A549 (cell line): ENCODE results near the gene PRRC1. TPM values are rescaled to one million over a fixed set of nuclear protein-coding genes. Genes with fewer than 3 reads are reported as not detected.

ENCODE experiments used
- ATAC-seq, 2 experiments: fragments of 200-7000 bp in 1 of 2; fragments of >200 bp in 1 of 2; cut with Nextera tagmentation in 1 of 2; cut with Tn5 transposase in 1 of 2; 3 replicates each; pipeline versions ENCODE4 v1.8.0 to v1.9.1; 2018 to 2020; ENCODE audit warnings: mild to moderate bottlenecking in 1 of 2, moderate library complexity in 1 of 2
- CTCF ChIA-PET: fragments of 300-600 bp; sonication (Branson Sonifier 250); formaldehyde crosslinking; extraction: SDS; loops from one replicate; lab custom pipeline; 2021; ENCODE audit warnings: antibody characterized with exemption, inconsistent platforms; lab: Yijun Ruan, JAX
- POLR2A ChIA-PET: fragments of 350-600 bp; formaldehyde crosslinking; extraction: SDS; loops from one replicate; lab custom pipeline; 2021; ENCODE audit warnings: antibody characterized with exemption, inconsistent platforms; lab: Yijun Ruan, JAX
- DNase-seq, 2 experiments: peaks; one replicate each; pipeline versions ENCODE4 v3.0.0 to v3.0.0-alpha.2; 2011 to 2016; ENCODE audit warnings: low read depth in 1 of 2, low spot score in 1 of 2
- FAIRE-seq: peaks from 2 replicates; lab custom pipeline; 2011; peaks lifted over from hg19 to GRCh38; lab: Jason Lieb, UNC
- H3K27ac ChIP-seq, 2 experiments: fragments of >200 bp; sonication (Bioruptor Twin); formaldehyde crosslinking; 3 replicates each; pipeline ENCODE4 v1.5.1; 2016 to 2017
- H3K4me1 ChIP-seq: fragments of >200 bp; sonication (Bioruptor Twin); formaldehyde crosslinking; 3 replicates; pipeline ENCODE4 v1.6.1; 2016
- H3K4me2 ChIP-seq: fragments of >200 bp; sonication (Bioruptor Twin); formaldehyde crosslinking; 3 replicates; pipeline ENCODE4 v1.6.1; 2016
- H3K4me3 ChIP-seq: fragments of >200 bp; sonication (Bioruptor Twin); formaldehyde crosslinking; 3 replicates; pipeline ENCODE4 v1.5.1; 2016
- H3K9me3 ChIP-seq: fragments of >200 bp; sonication (Bioruptor Twin); formaldehyde crosslinking; 3 replicates; pipeline ENCODE4 v1.6.1; 2016
- ATOH8 ChIP-seq: fragments of 250-450 bp; sonication (Bioruptor Pico); IDR thresholded peaks from 2 replicates; pipeline ENCODE4 v1.5.0; 2020; ENCODE audit warnings: low read depth, mild to moderate bottlenecking, moderate library complexity
- CBX8 ChIP-seq: fragments of 200-600 bp; sonication (generic); IDR thresholded peaks from 2 replicates; pipeline ENCODE4 v1.6.1; 2016
- EHMT2 ChIP-seq: fragments of 200-600 bp; sonication (generic); IDR thresholded peaks from 2 replicates; pipeline ENCODE4 v1.6.1; 2016; ENCODE audit warnings: antibody characterized with exemption, low read depth, mild to moderate bottlenecking, moderate library complexity
- FOSB ChIP-seq: fragments of 250-450 bp; sonication (Bioruptor Pico); IDR thresholded peaks from 2 replicates; pipeline ENCODE4 v1.5.0; 2020; ENCODE audit warnings: mild to moderate bottlenecking, moderate library complexity
- FOSL2 ChIP-seq, 2 experiments: fragments of 450-650 bp in 1 of 2; fragments of >200 bp in 1 of 2; sonication (Bioruptor Twin) in 1 of 2; formaldehyde crosslinking; IDR thresholded peaks; 2 replicates each; pipeline versions ENCODE4 v1.5.0 to v1.6.1; 2016 to 2020; ENCODE audit warnings: mild to moderate bottlenecking in 1 of 2, moderate library complexity in 1 of 2
- FOXS1 ChIP-seq: fragments of 250-450 bp; sonication (Bioruptor Pico); IDR thresholded peaks from 2 replicates; pipeline ENCODE4 v1.5.0; 2020; ENCODE audit warnings: mild to moderate bottlenecking, moderate library complexity
- HDAC2 ChIP-seq: fragments of 200-600 bp; sonication (generic); IDR thresholded peaks from 2 replicates; pipeline ENCODE4 v1.6.1; 2016
- JUNB ChIP-seq: fragments of >200 bp; sonication (Bioruptor Twin); formaldehyde crosslinking; IDR thresholded peaks from 2 replicates; pipeline ENCODE4 v1.6.1; 2016
- MAFK ChIP-seq: fragments of 450-650 bp; IDR thresholded peaks from 2 replicates; pipeline ENCODE4 v1.6.1; 2014; ENCODE audit not compliant: partially characterized antibody
- MAZ ChIP-seq: fragments of 150-350 bp; IDR thresholded peaks from 2 replicates; pipeline ENCODE4 v1.6.1; 2014; ENCODE audit warnings: antibody characterized with exemption, low read depth, low read length, borderline replicate concordance
- NFE2L2 ChIP-seq: fragments of 150-350 bp; conservative IDR thresholded peaks from 2 replicates; pipeline ENCODE4 v1.6.1; 2014; ENCODE audit warnings: low read length
- NR3C1 ChIP-seq: fragments of >200 bp; sonication (Bioruptor Twin); formaldehyde crosslinking; IDR thresholded peaks from 3 replicates; pipeline ENCODE4 v1.6.1; 2017
- POLR2A ChIP-seq: IDR thresholded peaks from 2 replicates; pipeline ENCODE4 v1.6.1; 2012; ENCODE audit warnings: mild to moderate bottlenecking, low read length
- RAD21 ChIP-seq, 2 experiments: fragments of >200 bp in 1 of 2; sonication (Bioruptor Twin) in 1 of 2; formaldehyde crosslinking in 1 of 2; IDR thresholded peaks in 1 of 2; conservative IDR thresholded peaks in 1 of 2; 2 replicates in 1 of 2; 3 replicates in 1 of 2; pipeline ENCODE4 v1.6.1; 2012 to 2018; ENCODE audit warnings: inconsistent platforms in 1 of 2
- RCOR1 ChIP-seq: fragments of 150-350 bp; IDR thresholded peaks from 2 replicates; pipeline ENCODE4 v1.6.1; 2014; ENCODE audit warnings: antibody characterized with exemption, low read length, low read depth
- REST ChIP-seq: fragments of 200-600 bp; sonication (generic); IDR thresholded peaks from 2 replicates; pipeline ENCODE4 v1.6.1; 2016; ENCODE audit warnings: antibody characterized with exemption, mild to moderate bottlenecking, moderate library complexity
- RFX5 ChIP-seq: fragments of 450-650 bp; IDR thresholded peaks from 2 replicates; pipeline ENCODE4 v1.7.1; 2014; ENCODE audit warnings: antibody characterized with exemption, mild to moderate bottlenecking, moderate library complexity
- RNF2 ChIP-seq: fragments of 200-600 bp; sonication (generic); IDR thresholded peaks from 2 replicates; pipeline ENCODE4 v1.6.1; 2016; ENCODE audit warnings: low read depth, mild to moderate bottlenecking, antibody characterized with exemption, moderate library complexity, borderline replicate concordance
- SREBF2 ChIP-seq: fragments of 450-650 bp; IDR thresholded peaks from 2 replicates; pipeline ENCODE4 v1.6.1; 2014; ENCODE audit warnings: mild to moderate bottlenecking, moderate library complexity
- TP53 ChIP-seq: fragments of 250-450 bp; sonication (Bioruptor Pico); IDR thresholded peaks from 2 replicates; pipeline ENCODE4 v1.5.0; 2021; ENCODE audit warnings: mild to moderate bottlenecking, moderate library complexity
- USF2 ChIP-seq: fragments of 450-650 bp; IDR thresholded peaks from 2 replicates; pipeline ENCODE4 v1.6.1; 2014; ENCODE audit warnings: antibody characterized with exemption
- ZC3H11A ChIP-seq: fragments of 450-650 bp; IDR thresholded peaks from 2 replicates; pipeline ENCODE4 v1.6.1; 2014; ENCODE audit warnings: antibody characterized with exemption, mild to moderate bottlenecking
- ZFP36 ChIP-seq: fragments of 450-650 bp; IDR thresholded peaks from 2 replicates; pipeline ENCODE4 v1.6.1; 2014; ENCODE audit warnings: borderline replicate concordance; ENCODE audit not compliant: partially characterized antibody
- ZNF302 ChIP-seq: fragments of 250-450 bp; sonication (Bioruptor Pico); IDR thresholded peaks from 2 replicates; pipeline ENCODE4 v1.9.0; 2021; ENCODE audit warnings: inconsistent platforms, mild to moderate bottlenecking, moderate library complexity
- ZSCAN20 ChIP-seq: fragments of 250-450 bp; sonication (Bioruptor Pico); IDR thresholded peaks from 2 replicates; pipeline ENCODE4 v1.8.0; 2022; ENCODE audit warnings: mild to moderate bottlenecking, moderate library complexity
- WGBS: methylation state at CpG from one replicate; pipeline ENCODE4 v1.1.6; 2017; ENCODE audit errors: missing lambda C conversion rate; 5-methylcytosine and 5-hydroxymethylcytosine counted together
- polyA plus RNA-seq, 4 experiments: library from polyadenylated mRNA; depleted of rRNA in 3 of 4; stranded (reverse); fragments of >200 nt; fragmentation: RNase III in 1 of 4; extraction: RNeasy Plus Mini Kit Qiagen cat#74134 plus additional on column Dnase treatment in 1 of 4; gene quantifications; 2 replicates in 3 of 4; 3 replicates in 1 of 4; pipeline ENCODE4 v1.2.3, GENCODE V29; 2011 to 2017
- TF ChIP-seq, protein P1 (sequence below): fragments of 250-450 bp; sonication (Bioruptor Pico); IDR thresholded peaks from 2 replicates; pipeline ENCODE4 v1.5.0; 2021; ENCODE audit warnings: mild to moderate bottlenecking, moderate library complexity, borderline replicate concordance
- TF ChIP-seq, protein P2 (sequence below): IDR thresholded peaks from 2 replicates; pipeline ENCODE4 v1.6.1; 2012; ENCODE audit warnings: low read depth, borderline replicate concordance
- TF ChIP-seq, protein P3 (sequence below): IDR thresholded peaks from 2 replicates; pipeline ENCODE4 v1.6.1; 2012
- TF ChIP-seq, protein P4 (sequence below): fragments of >200 bp; sonication (Bioruptor Twin); formaldehyde crosslinking; IDR thresholded peaks from 2 replicates; pipeline ENCODE4 v1.6.1; 2016

The PRRC1 gene
- polyA plus RNA-seq, 2 of the 4 experiments (the other 2 are of a cell fraction) = 40.7 to 82.2 TPM

DNA sequence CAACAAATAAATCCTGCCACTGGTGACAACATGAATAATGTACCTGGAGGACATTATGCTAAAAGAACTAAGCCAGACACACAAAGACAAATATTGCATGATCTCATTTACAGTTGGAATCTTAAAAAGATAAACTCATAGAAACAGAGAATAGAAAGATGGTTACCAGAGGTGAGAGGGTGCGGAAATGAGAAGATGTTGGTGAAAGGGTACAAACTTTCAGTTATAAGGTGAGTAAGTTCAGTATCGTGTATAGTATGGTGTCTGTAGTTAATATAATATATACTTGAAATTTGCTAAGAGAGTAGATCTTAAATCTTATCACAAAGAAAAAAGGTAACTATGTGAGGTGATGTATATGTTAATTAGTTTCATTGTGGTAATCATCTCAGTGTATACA, 63.3 kb downstream of the PRRC1 start:
- ATAC-seq = no peak
- H3K4me1 ChIP-seq = no peaks in the 10 kb centered on the region
- H3K9me3 ChIP-seq = no peaks in the 10 kb centered on the region
- no peak overlapping the region for H3K4me2 ChIP-seq
- no peak for TF ChIP-seq FOSB (CRISPR knock-in tag)
- no peak for TF ChIP-seq REST
- no peak for TF ChIP-seq NFE2L2
- TF ChIP-seq SREBF2 = no peak
- TF ChIP-seq CBX8 = no peak
- no peak for TF ChIP-seq USF2
- TF ChIP-seq, protein P1, sequence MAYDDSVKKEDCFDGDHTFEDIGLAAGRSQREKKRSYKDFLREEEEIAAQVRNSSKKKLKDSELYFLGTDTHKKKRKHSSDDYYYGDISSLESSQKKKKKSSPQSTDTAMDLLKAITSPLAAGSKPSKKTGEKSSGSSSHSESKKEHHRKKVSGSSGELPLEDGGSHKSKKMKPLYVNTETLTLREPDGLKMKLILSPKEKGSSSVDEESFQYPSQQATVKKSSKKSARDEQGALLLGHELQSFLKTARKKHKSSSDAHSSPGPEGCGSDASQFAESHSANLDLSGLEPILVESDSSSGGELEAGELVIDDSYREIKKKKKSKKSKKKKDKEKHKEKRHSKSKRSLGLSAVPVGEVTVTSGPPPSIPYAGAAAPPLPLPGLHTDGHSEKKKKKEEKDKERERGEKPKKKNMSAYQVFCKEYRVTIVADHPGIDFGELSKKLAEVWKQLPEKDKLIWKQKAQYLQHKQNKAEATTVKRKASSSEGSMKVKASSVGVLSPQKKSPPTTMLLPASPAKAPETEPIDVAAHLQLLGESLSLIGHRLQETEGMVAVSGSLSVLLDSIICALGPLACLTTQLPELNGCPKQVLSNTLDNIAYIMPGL (CRISPR knock-in tag) = no peak
- no peak for TF ChIP-seq FOSL2 (IDR thresholded peaks at IDR 0.05)
- TF ChIP-seq FOSL2 (CRISPR knock-in tag; IDR thresholded peaks at IDR 0.05) = no peak
- TF ChIP-seq RAD21 (conservative IDR thresholded peaks at IDR 0.05 in 1 of 2, IDR thresholded peaks at IDR 0.05 in 1 of 2) = no peak
- TF ChIP-seq ATOH8 (CRISPR knock-in tag) = no peak
- TF ChIP-seq, protein P2, sequence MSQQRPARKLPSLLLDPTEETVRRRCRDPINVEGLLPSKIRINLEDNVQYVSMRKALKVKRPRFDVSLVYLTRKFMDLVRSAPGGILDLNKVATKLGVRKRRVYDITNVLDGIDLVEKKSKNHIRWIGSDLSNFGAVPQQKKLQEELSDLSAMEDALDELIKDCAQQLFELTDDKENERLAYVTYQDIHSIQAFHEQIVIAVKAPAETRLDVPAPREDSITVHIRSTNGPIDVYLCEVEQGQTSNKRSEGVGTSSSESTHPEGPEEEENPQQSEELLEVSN = no peak
- TF ChIP-seq ZNF302 (CRISPR knock-in tag) = no peak
- no peak for TF ChIP-seq MAFK
- no peak for TF ChIP-seq POLR2A
- TF ChIP-seq HDAC2 = no peak
- no peak for TF ChIP-seq RCOR1
- TF ChIP-seq FOXS1 (CRISPR knock-in tag) = no peak
- no peak for TF ChIP-seq RFX5
- TF ChIP-seq JUNB = no peak
- whole genome bisulfite sequencing = 61% methylated on average over 2 of the region's 2 CpGs
- ChIA-PET CTCF (no interaction called here), POLR2A (no interaction called here)
- DNase-seq = no peak
- H3K4me3 ChIP-seq = no peak overlapping the region
- FAIRE-seq = no peak
- H3K27ac ChIP-seq = no peak overlapping the region

GRCh38 chr5:127581450-127581849, 64.0 kb downstream of the PRRC1 start:
- FAIRE-seq (no peak), ATAC-seq (no peak), DNase-seq (no peak)
- CTCF ChIA-PET = no interaction called here
- H3K27ac ChIP-seq = no peak overlapping the region
- no peaks in the 10 kb centered on the region for H3K9me3 ChIP-seq
- POLR2A ChIA-PET = no interaction called here
- no peak overlapping the region for H3K4me2 ChIP-seq
- 83% methylated on average over 2 of the region's 2 CpGs for WGBS
- no peak overlapping the region for H3K4me3 ChIP-seq
- H3K4me1 ChIP-seq = peaks cover 6% of the 10 kb centered on the region; the same call in 1 of the 3 replicates
- TF ChIP-seq ATOH8 (CRISPR knock-in tag) (no peak), ZC3H11A (no peak), FOSB (CRISPR knock-in tag) (no peak), ZSCAN20 (CRISPR knock-in tag) (no peak), TP53 (CRISPR knock-in tag) (no peak), MAZ (no peak), RNF2 (no peak), ZFP36 (no peak), NR3C1 (no peak), EHMT2 (no peak), ZNF302 (CRISPR knock-in tag) (no peak)
- TF ChIP-seq, protein P3, sequence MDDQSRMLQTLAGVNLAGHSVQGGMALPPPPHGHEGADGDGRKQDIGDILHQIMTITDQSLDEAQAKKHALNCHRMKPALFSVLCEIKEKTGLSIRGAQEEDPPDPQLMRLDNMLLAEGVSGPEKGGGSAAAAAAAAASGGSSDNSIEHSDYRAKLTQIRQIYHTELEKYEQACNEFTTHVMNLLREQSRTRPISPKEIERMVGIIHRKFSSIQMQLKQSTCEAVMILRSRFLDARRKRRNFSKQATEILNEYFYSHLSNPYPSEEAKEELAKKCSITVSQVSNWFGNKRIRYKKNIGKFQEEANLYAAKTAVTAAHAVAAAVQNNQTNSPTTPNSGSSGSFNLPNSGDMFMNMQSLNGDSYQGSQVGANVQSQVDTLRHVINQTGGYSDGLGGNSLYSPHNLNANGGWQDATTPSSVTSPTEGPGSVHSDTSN = no peak
- TF ChIP-seq, protein P4, sequence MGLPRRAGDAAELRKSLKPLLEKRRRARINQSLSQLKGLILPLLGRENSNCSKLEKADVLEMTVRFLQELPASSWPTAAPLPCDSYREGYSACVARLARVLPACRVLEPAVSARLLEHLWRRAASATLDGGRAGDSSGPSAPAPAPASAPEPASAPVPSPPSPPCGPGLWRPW = no peak
